ENCODE measurements around the gene MGST3. TPM values are rescaled to one million over a fixed set of nuclear protein-coding genes. Genes with fewer than 3 reads are reported as not detected.
"Not testable (repeated sequence)": the region's sequence is repeated elsewhere in the genome, so short reads cannot be mapped to it uniquely, and the experiment has no call there.

Gene MGST3
- 10 to 100 TPM; 30.9 to 33.0 TPM for total RNA-seq

DNA sequence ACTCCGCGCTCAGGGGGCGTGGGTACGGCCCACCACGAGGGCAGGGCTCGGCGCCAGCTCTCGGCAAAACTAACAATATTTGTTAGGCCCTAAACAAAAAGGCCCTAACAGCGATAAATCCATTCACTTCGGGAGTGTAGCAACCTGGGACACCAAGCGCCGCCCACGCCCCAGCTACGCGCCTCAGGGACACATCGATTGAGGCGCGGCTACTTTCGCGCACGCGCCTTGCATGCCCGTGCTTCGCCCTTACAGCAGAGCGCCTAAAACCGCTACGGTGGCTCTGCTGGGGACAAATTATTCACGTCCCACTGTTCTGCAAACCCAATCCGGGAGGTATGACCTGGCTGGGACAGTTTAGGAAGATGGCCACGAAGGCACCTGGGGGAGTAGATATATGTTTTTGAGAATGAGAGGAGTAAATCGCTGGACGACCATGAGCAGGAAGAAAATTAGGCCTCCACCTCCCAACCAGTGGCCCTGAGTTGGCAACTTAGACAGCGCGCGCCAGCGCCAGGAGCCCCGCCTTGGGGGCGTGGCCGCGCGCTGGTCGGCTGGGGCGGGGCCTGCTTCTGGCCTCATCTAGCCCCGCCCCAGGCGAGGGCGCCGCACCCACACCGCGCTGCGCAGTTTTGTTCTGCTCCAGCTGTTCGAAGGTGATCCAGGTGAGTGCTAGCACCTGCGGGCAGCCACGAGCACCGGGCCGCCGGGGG, at the start of gene MGST3:
Gene MGST3 (plus strand): TSS at position 606 of the 713 bp plus-strand sequence. CDS start 18,614 bp downstream, outside the sequence.
- ChIA-PET CTCF (interaction anchor here (0.8 to 2.3 kb wide), 6 partner anchors 29 to 237 kb away, joined by 3 to 14 read pairs (median 3); partner anchors contain the start of gene ALDH9A1), POLR2A (interaction anchor here (0.7 to 2.4 kb wide), 3 partner anchors 10 to 138 kb away, joined by 3 to 10 read pairs (median 4); partner anchors contain the start of genes ALDH9A1 and TMCO1)
- Mint-ChIP-seq H3K4me1 (ENCODE audit: low read depth) (peaks cover 7% of the 10 kb centered on the region), H3K9me3 (ENCODE audit: insufficient read depth) (no peaks in the 10 kb centered on the region), H3K27ac (peak within 1 kb of the TSS; percentile 58), H3K27me3 (ENCODE audit: low read depth) (peaks cover 10% of the 10 kb centered on the region), H3K4me3 (no peak within 1 kb of the TSS), H3K36me3 (ENCODE audit: low read depth) (no peaks in the 10 kb centered on the region)
- DNase-seq = peak; percentile 91
- ATAC-seq = peak; percentile 97

DNA sequence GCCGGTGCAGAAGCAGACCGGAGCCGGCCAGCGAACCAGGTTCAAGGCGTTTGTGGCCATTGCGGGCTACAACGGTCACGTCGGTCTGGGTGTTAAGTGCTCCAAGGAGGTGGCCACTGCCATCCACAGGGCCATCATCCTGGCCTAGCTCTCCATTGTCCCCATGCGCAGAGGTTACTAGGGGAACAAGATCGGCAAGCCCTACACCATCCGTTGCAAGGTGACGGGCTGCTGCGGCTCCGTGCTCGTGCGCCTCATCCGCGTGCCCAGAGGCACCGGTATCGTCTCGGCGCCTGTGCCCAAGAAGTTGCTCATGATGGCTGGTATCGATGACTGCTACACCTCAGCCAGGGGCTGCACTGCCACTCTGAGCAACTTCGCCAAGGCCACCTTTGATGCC, 49.1 kb upstream of the MGST3 start:
- ChIA-PET CTCF (no interaction called here), POLR2A (no interaction called here)
- DNase-seq = no peak
- no peaks in the 10 kb centered on the region for H3K36me3 Mint-ChIP-seq (ENCODE audit: low read depth)
- H3K27me3 Mint-ChIP-seq (ENCODE audit: low read depth) = peaks cover 24% of the 10 kb centered on the region
- ATAC-seq = no peak
- no peaks in the 10 kb centered on the region for H3K4me1 Mint-ChIP-seq (ENCODE audit: low read depth)
- no peak overlapping the region for H3K4me3 Mint-ChIP-seq
- no peak overlapping the region for H3K27ac Mint-ChIP-seq
- H3K9me3 Mint-ChIP-seq (ENCODE audit: insufficient read depth) = no peaks in the 10 kb centered on the region

DNA sequence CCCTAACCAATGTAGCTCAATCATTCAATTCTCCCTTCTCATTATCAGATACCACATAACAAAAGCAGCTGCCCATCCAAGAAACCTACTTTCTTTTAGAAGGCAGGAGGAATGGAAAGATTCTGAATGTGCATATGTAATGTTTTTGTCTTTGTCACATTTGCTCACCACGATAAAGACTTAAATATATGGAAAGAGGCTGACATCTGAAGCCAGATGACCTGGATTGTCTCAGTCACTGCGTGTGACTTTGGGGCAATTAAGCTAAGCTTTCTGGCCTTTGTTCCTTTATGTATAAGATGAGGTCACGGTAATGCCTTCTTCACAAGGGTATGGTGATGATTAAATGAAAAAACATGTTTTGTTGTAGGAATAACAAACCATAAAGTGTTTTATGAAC, 44.6 kb upstream of the MGST3 start:
- H3K27me3 Mint-ChIP-seq (ENCODE audit: low read depth) = peaks cover 39% of the 10 kb centered on the region
- no peaks in the 10 kb centered on the region for H3K4me1 Mint-ChIP-seq (ENCODE audit: low read depth)
- ChIA-PET CTCF (interaction anchor here (1.5 to 1.9 kb wide), 4 partner anchors 16 to 218 kb away, joined by 4 to 6 read pairs (median 5); no protein-coding TSS in a partner anchor), POLR2A (no interaction called here)
- H3K9me3 Mint-ChIP-seq (ENCODE audit: insufficient read depth) = no peaks in the 10 kb centered on the region
- no peak for DNase-seq
- no peak overlapping the region for H3K27ac Mint-ChIP-seq
- no peak overlapping the region for H3K4me3 Mint-ChIP-seq
- ATAC-seq = no peak
- H3K36me3 Mint-ChIP-seq (ENCODE audit: low read depth) = no peaks in the 10 kb centered on the region

DNA sequence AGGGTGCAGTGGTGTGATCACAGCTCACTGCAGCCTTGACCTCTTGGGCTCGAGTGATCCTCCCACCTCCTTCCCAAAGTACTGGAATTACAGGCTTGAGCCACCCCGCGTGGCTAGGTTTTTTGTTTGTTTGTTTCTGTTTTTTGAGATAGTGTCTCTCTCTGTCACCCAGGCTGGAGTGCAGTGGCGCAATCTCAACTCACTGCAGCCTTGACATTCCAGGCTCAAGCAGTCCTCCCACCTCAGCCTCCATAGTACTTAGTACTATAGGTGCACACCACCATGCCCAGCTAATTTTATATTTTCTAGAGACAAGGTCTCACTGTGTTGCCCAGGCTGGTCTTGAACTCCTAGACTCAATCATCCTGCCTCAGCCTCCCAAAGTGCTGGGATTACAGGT, 39.6 kb upstream of the MGST3 start:
- peaks cover 57% of the 10 kb centered on the region for H3K27me3 Mint-ChIP-seq (ENCODE audit: low read depth)
- H3K9me3 Mint-ChIP-seq (ENCODE audit: insufficient read depth); H3K4me3 Mint-ChIP-seq; POLR2A ChIA-PET; H3K36me3 Mint-ChIP-seq (ENCODE audit: low read depth); ATAC-seq; H3K27ac Mint-ChIP-seq; DNase-seq: not testable (repeated sequence)
- CTCF ChIA-PET = interaction anchor here (1.3 to 13.1 kb wide), 7 partner anchors 16 to 334 kb away, joined by 4 to 155 read pairs (median 17); no protein-coding TSS in a partner anchor
- H3K4me1 Mint-ChIP-seq (ENCODE audit: low read depth) = peaks cover 11% of the 10 kb centered on the region

DNA sequence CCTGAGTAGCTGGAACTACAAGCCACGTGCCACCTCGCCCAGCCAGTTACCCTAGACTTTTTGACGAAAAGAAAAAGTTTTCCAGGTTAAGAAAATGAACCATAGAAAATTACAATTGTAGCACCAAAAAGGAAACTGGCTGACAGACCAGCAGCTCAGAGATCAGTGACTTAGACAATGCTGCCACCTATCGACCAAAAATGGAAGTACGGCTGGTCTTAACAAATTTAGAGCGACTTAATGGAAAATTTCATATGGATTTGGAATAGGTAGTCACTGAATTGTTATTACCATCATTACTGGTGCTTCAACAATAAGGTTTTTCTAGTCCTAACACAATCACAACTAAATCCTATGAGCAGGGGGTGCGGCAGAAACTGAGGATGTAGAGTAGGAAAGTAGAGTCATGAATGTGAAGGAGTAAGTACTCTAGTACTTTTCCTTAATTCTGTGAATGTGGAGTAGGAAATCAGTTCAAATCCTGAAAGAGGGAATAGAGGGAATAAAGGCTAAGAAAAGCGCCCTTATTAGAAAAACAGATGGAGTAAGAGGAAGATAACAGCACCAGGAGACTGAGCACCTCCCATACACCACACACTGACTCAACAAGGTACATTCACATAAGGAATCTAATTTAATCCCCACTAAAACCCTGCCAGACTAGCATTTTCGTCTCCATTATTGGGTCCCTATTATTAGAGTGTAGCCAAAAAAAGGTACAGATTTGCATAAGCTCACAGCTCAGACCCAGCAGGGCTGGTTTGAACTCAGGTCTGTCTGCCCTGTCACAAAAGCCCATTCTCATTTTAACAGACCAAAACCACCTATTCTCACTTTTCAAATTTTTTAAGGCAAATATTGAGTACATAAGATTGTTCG, 37.9 kb upstream of the MGST3 start:
- Mint-ChIP-seq H3K4me3 (no peak overlapping the region), H3K4me1 (ENCODE audit: low read depth) (peaks cover 20% of the 10 kb centered on the region), H3K27me3 (ENCODE audit: low read depth) (peaks cover 57% of the 10 kb centered on the region), H3K27ac (no peak overlapping the region), H3K9me3 (ENCODE audit: insufficient read depth) (no peaks in the 10 kb centered on the region), H3K36me3 (ENCODE audit: low read depth) (no peaks in the 10 kb centered on the region)
- POLR2A ChIA-PET = interaction anchor here (1.0 kb wide), 1 partner anchor 201 kb away, joined by 3 read pairs; no protein-coding TSS in a partner anchor
- DNase-seq = peak; percentile 83
- CTCF ChIA-PET = interaction anchor here (0.6 to 13.1 kb wide), 26 partner anchors 9 to 335 kb away, joined by 3 to 155 read pairs (median 5); no protein-coding TSS in a partner anchor
- no peak for ATAC-seq

DNA sequence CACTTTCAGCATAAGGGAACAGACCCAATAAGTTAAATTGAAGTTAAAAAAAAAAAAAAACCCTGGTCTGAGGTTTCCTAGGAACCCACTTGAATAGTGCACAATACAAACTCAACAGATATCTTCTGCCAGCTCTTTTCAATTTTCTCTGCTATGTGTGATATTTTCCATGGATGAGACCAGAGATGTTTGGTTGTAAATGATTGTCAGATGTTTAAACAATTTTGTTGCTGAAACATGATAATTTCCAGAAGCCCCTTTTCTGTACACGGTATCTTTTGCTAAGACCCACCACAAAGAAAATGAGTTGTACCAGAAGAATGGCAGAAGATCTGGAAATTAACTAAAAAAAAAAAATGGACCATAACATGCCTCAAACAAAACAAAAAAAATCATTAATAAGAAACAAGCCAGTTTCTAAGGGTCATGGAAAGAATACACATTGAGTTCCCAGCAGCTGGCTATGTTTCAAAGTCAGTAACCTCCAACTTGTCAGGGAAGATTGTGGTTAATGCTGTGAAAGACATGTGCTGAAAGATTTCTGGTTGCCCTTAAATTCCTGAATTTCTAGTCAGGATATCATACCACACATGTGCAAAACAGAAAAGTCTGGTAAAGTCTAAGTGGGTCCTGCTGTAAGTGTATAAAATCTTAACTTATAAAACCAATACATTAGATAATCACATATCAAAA, 35.6 kb upstream of the MGST3 start:
- peaks cover 43% of the 10 kb centered on the region for H3K27me3 Mint-ChIP-seq (ENCODE audit: low read depth)
- H3K36me3 Mint-ChIP-seq (ENCODE audit: low read depth) = no peaks in the 10 kb centered on the region
- no peak overlapping the region for H3K4me3 Mint-ChIP-seq
- no peak overlapping the region for H3K27ac Mint-ChIP-seq
- no peaks in the 10 kb centered on the region for H3K9me3 Mint-ChIP-seq (ENCODE audit: insufficient read depth)
- peaks cover 26% of the 10 kb centered on the region for H3K4me1 Mint-ChIP-seq (ENCODE audit: low read depth)
- no peak for ATAC-seq
- POLR2A ChIA-PET = interaction anchor here (0.6 kb wide), 1 partner anchor 219 kb away, joined by 3 read pairs; no protein-coding TSS in a partner anchor
- no peak for DNase-seq
- CTCF ChIA-PET = interaction anchor here (5.4 to 13.1 kb wide), 3 partner anchors 191 to 228 kb away, joined by 32 to 155 read pairs (median 85); no protein-coding TSS in a partner anchor

DNA sequence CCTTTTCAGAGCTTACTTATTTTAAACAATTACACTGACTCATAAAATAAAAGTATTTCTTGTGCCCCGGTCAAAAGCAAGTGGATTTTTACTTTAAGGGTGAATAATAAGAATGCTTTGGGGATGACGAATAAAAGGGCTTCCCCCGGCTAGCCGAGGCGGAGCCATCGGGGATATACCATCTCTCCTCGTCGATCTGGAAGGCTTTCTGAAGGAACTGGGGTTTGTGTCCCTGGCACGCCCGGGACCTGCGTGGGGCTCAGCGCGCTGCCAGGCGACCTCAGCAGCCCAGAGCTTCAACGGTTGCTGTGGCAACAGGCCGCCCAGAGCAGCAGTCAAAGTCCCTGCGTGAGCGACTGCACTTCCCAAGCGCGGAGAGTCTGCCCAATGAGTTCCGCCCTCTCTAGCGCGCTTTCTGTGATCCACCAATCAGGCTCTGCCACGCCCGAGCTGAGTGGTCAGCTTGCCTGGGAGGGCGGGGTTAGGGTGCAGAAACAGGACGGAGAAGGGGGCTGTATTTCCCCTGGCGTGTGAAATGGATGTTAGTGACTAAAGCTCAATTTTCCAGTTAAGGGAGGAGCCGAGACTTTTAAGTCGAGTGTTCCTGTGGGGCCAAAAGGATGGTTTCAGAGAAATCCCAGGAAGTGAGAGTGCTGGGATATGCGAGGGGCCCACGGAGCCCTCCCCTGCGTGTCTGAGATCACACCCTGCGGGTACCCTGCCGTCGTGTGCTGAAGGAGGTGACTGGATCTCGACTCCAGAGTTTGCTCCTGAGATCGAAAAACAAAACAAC, 33.0 kb upstream of the MGST3 start:
- no peaks in the 10 kb centered on the region for H3K9me3 Mint-ChIP-seq (ENCODE audit: insufficient read depth)
- peak; percentile 95 for DNase-seq
- peak overlapping the region; percentile 90 for H3K27ac Mint-ChIP-seq
- ChIA-PET CTCF (interaction anchor here (0.5 to 13.1 kb wide), 10 partner anchors 19 to 327 kb away, joined by 3 to 155 read pairs (median 6); partner anchors contain the start of gene ALDH9A1), POLR2A (interaction anchor here (0.6 to 2.5 kb wide), 3 partner anchors 134 to 230 kb away, joined by 3 to 10 read pairs (median 3); partner anchors contain the start of gene TMCO1)
- peak overlapping the region; percentile 90 for H3K4me3 Mint-ChIP-seq
- ATAC-seq = peak; percentile 99
- H3K36me3 Mint-ChIP-seq (ENCODE audit: low read depth) = no peaks in the 10 kb centered on the region
- H3K27me3 Mint-ChIP-seq (ENCODE audit: low read depth) = peaks cover 30% of the 10 kb centered on the region
- peaks cover 19% of the 10 kb centered on the region for H3K4me1 Mint-ChIP-seq (ENCODE audit: low read depth)

DNA sequence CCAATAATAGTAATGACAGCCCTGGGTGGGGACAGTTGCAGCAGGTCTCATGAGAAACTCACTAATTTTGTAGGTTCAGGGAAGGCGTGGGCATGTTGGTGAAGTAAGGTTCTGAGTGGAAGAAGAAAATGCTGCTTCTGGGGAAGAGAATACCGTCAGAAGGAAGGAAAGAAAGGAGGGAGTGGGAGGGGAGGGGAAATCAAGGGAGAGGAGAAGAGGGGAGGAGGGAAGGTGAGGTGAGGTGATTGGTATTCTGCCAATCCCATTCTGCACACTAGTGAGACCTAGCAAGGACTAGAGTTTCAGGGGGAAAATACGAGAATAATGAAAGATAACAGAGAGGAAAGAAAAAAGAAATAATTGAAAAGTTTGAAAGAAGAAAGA, 32.4 kb upstream of the MGST3 start:
- ATAC-seq (no peak), DNase-seq (no peak)
- ChIA-PET POLR2A (interaction anchor here (0.6 to 2.5 kb wide), 2 partner anchors 135 to 171 kb away, joined by 3 to 10 read pairs; partner anchors contain the start of gene TMCO1), CTCF (interaction anchor here (0.6 to 13.1 kb wide), 12 partner anchors 10 to 328 kb away, joined by 3 to 155 read pairs (median 4); partner anchors contain the start of genes MGST3 and TMCO1)
- H3K4me1 Mint-ChIP-seq (ENCODE audit: low read depth) = peaks cover 17% of the 10 kb centered on the region
- peaks cover 24% of the 10 kb centered on the region for H3K27me3 Mint-ChIP-seq (ENCODE audit: low read depth)
- H3K36me3 Mint-ChIP-seq (ENCODE audit: low read depth) = no peaks in the 10 kb centered on the region
- no peaks in the 10 kb centered on the region for H3K9me3 Mint-ChIP-seq (ENCODE audit: insufficient read depth)
- peak overlapping the region; percentile 90 for H3K4me3 Mint-ChIP-seq
- H3K27ac Mint-ChIP-seq = peak overlapping the region; percentile 90

DNA sequence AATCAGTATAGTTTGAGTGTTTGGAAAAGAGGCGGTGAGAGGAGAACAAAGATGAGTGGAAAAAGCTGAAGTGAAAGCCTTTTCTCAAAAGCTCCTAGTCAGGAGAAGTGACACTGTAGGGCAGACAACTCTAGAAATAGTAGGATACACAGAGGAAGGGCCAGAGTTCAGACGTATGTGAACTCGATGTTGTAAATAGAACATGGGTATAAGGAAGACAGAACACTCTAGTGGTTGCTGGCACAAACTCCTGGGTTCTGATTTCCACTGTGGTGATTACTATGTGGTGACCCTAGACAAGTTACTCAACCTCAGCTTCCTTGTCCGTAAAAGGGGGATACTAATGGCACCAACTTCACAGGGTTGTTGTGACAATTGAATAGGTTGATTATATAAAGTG, 30.2 kb upstream of the MGST3 start:
- POLR2A ChIA-PET = interaction anchor here (0.9 kb wide), 1 partner anchor 315 kb away, joined by 4 read pairs; no protein-coding TSS in a partner anchor
- Mint-ChIP-seq H3K27ac (no peak overlapping the region), H3K36me3 (ENCODE audit: low read depth) (no peaks in the 10 kb centered on the region), H3K9me3 (ENCODE audit: insufficient read depth) (no peaks in the 10 kb centered on the region), H3K4me3 (no peak overlapping the region), H3K4me1 (ENCODE audit: low read depth) (peaks cover 17% of the 10 kb centered on the region), H3K27me3 (ENCODE audit: low read depth) (peaks cover 11% of the 10 kb centered on the region)
- ATAC-seq (no peak), DNase-seq (no peak)
- CTCF ChIA-PET = interaction anchor here (0.7 to 13.1 kb wide), 23 partner anchors 10 to 531 kb away, joined by 3 to 155 read pairs (median 5); partner anchors contain the start of genes MGST3 and TMCO1

DNA sequence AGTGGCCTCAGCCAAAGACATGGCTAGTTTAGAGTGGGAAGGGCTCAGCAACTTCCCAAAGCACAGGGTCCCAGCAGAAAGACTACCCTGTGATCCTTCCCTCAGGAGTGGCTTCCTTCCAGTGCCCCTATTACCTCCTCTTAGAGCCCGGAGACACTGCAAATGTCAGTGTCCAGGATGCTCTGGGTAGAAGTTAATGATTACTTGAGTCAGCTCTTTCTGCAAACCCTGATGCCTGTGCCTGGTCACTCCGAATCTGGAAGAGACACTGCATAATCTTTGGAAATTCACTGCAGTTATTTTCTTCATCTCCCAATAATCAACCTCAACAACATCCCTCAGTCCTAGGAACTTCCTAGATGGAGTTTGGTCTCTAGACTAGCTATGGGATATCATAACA, 27.2 kb upstream of the MGST3 start:
- ATAC-seq = no peak
- ChIA-PET CTCF (interaction anchor here (2.6 kb wide), 1 partner anchor 10 kb away, joined by 10 read pairs; no protein-coding TSS in a partner anchor), POLR2A (no interaction called here)
- H3K27ac Mint-ChIP-seq = no peak overlapping the region
- H3K9me3 Mint-ChIP-seq (ENCODE audit: insufficient read depth) = no peaks in the 10 kb centered on the region
- H3K36me3 Mint-ChIP-seq (ENCODE audit: low read depth) = no peaks in the 10 kb centered on the region
- peaks cover 6% of the 10 kb centered on the region for H3K27me3 Mint-ChIP-seq (ENCODE audit: low read depth)
- DNase-seq = no peak
- H3K4me3 Mint-ChIP-seq = no peak overlapping the region
- H3K4me1 Mint-ChIP-seq (ENCODE audit: low read depth) = peaks cover 1% of the 10 kb centered on the region

Measured in activated CD8-positive, alpha-beta T cell treated with anti-CD3 and anti-CD28 coated beads, Interleukin-2, amount 10 ng/mL, durations not matched to agents 7 days and 5 days (primary cell).